HG03432 (cell line): ENCODE data around the gene RBPJ.
"Not testable (repeated sequence)": the region's sequence is repeated elsewhere in the genome, so short reads cannot be mapped to it uniquely, and the experiment has no call there.

ENCODE experiments used
- ATAC-seq: cut with Tn5 transposase; IDR thresholded peaks from one replicate; pipeline ENCODE4 v1.9.1; 2021; ENCODE audit warnings: mild to moderate bottlenecking, moderate library complexity; ENCODE audit not compliant: unreplicated experiment

The RBPJ gene

DNA sequence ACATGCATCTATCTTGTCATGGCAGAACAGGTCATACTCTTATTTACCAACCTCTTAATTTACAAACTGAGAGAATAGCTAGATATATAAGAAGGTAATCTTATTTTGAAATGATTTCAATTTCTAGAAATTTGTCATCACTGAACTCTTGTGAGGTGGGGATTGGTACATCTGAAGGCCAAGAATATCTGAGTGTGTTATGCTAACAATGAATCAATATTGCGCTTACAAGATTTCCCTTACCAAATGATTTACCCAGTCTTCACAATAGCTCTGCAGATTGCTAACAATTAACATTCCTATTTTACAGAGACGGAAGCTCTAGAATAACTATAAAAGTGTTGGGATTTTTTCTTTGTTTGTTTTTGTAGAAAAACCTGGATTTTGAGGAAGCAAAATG, 48.3 kb downstream of the RBPJ start:
- no peak for ATAC-seq

DNA sequence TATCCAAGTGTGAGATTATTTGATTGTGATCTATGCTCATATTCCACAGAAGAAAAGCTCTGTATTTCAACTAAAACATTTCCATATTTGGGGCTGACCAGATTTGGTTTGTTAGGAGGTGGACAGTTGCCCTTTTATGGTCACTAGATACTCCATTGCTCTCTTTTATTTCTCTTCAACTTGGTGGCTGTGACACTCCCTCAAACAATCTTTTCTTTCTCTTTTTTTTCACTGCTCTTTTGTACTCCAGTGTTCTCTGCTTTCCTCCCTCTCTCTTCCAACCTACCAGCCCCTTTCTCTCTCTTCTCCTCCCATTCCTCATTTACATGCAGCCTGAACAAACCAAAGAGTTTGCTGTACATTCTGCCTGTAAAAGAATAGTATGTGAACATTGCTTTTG, 48.8 kb downstream of the RBPJ start:
- no peak for ATAC-seq

DNA sequence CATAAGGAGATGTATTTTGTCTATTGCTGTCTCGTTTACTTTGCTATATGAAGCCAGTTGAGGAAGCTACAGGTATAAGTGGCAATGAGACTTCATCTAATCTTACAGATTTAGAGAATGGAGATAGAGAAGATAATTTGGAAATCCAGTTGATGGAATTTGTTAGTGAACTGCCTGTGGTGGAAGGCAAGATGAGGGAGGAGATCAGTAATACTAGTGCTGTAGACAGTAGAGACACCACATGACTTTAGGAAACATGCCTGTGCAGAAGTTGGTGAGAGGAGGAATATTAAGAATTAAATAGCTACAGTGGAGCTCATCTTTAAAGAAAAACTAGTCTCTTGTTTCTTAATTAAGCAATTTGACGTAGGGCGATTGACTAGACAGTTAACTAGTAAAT, 51.3 kb downstream of the RBPJ start:
- ATAC-seq: no peak

DNA sequence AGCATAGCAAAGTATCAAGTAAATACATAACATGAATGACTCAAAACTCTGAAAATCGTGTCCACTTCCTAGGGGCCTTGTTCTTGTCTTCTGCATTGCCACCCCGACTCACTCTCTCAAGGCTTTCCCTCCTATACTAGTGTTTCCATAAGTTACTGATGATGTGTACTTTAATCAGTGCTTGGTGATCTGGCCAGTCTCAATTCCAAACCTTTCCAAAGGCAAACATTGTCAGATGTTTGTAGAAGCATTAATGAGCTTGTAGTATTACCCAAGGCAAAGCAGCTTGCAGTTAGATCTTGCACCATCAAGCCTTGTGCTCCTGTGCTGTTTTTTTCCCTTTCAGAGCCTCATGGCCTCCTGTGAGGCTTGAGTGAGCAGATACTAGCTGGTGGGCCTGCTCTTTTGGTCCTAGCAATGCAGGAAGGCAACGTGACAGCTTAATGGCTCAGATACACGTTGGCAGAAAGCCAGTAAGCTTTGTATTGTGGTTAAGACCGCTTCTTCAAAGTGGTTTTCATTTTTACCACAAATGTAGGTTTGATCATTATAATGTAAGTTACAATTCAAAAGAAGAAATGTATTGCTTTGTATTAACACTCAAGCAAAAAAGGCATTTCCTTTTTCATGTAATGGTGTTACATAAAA, 51.8 kb downstream of the RBPJ start:
- ATAC-seq: peak; percentile 95

DNA sequence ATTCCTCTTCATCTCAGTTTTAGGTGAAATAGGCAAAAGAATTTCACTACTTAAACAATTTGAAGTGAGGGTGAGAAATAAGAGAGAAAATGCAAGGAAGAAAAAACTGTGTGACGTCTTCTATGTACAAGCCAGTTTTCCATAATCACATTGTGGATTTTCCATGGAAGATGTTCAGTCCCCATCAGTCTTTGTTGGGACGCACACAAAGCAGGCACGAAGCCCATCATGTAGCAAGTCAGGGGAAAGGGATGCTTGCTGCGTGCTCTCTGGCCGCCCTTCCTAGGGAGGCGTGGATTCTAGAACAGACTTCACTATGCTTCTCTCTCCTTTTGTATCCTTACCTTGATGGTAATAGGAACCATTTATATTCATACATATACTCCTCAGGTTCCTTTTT, 54.7 kb downstream of the RBPJ start:
- no peak for ATAC-seq

DNA sequence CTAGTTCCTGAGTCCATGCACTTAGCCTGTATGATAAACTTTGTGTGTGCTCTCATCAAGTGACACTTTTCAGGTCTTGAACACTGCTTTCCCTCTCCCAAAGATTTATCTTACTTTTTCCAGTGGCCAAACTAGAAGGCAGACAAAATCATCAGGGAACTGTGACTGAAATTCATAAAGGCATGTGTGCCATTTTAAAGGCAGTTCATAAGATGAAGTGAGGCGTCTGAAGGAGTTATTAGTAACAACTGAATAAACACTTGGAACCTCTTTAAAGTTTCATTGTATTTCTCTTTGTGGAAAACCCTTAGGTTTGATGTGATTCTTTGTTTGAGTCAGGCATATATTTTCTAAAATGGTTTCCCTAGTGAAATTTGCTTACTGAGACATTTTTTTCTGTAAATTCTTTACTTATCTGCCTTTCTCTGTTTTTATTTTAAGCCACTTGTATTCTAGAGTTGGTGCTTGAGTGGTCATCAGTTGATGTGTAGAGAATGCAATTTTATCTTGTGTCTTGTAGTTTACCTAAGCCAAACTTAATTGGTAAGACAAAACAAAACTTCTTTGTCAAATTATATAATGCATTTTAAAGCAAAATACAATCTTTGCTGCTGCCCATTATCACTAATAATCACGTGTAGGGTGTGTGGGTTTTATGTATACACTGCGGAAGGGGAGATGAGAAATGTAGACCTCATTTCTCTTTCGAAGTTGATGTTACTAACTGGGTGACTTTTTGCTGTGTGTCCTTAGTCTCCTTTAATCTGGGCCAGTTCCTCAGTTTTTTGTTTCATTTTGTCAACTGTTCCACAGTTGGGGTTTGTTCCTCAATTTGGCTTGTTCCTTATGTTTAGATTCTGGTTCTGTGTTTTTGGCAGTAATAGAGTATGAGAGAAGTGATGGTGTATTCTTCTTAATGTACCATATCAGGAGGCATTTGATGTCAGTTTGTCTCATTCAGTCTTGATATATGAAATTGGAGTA, 56.8 kb downstream of the RBPJ start:
- ATAC-seq: no peak

DNA sequence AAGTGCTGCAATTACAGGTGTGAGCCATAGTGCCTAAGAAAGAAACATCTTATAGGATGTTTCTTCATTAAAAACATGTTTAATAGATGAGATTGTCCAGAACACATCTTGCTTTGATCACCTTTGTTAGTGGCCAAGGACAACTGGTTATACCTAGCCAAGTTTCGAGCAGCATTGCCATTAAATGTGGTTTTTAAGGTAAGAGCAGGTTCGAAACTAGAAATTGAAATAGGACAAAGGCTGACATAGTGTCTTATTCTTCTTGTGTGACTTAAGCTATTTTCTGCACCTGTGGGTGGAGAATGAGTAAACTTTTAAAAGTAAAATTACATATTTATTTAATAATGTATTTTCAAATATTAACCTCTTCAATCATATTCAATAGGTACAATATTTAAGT, 59.0 kb downstream of the RBPJ start:
- ATAC-seq: no peak

DNA sequence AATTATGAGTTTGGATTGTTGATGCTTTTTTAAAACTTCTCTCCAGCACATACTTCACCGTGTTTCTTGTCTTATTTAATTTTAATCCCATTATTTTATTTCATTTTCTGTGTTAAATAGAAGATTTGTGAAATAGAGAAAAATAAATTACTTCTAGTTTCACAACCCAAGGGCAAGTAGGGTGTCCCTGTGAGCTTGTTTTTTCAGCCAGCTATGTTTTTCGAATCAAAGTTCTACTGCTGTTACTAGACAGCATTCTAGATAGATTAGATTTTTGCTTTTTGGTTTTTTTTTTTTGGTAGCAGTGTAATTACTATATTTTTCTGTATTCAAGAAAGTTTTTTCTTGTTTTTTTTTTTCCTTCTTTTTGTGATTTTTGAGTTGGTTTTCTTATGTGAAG, 59.9 kb downstream of the RBPJ start:
- ATAC-seq: no peak

DNA sequence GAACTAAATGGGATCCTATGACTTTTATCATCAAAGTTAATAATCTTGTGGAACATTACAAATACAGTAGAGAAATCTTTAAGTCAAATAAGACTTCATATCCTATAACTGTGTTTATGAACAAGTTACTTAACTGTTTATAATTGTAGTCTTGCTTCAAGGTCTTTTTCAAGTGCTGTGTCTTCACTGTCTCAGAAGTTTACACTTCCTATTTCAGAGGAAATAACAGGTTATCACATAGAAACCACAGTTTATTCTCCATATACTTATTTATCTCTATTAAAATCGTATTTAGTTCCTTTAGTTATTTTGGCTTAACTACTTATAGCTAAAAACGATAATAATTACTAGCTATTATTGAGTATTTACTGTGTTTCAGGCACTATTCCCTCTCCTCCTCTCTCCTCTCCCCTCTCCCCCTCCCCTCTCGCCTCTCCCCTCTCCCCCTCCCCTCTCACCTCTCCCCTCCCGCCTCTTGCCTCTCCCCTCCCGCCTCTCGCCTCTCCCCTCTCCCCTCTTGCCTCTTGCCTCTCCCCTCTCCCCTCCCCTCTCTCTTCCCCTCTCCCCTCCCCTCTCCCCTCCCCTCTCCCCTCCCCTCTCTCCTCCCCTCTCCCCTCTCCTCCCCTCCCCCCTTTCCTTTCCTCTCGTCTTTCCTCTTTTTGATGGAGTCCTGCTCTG, 63.7 kb downstream of the RBPJ start:
- no peak for ATAC-seq

DNA sequence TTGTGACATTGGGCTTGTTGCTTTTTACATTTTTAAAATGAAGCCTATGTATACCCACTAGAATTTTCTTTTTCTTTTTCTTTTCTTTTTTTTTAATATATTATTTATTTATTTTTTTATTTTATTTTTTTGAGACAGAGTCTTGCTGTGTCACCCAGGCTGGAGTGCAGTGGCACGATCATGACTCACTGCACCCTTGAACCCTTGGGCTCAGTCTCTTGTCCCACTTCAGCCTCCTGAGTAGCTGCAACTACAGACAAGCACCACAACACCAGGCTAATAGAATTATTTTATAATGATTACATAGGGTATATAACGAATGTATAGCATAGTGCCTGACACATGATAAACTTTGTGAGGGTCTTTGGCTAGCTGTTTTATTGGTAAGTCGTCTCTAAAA, 64.9 kb downstream of the RBPJ start:
- ATAC-seq: no peak

DNA sequence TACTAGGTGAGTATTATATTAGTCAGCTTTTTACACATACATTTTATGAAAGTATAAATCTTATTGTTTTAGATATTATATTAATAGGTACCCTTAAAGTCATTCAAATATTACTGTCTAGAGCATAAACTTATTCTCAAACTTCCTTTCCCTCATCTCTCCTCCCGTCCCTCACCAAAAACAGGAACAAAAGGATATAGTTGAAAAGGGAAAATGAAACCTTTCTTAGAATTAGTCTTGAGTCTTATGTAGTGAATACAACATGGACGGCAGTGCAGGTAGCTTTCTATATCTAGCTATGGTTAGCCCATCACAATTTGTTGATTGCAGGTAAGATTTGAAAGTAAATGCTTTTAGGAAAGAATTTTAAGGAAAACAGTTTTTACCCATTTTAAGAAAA, 65.6 kb downstream of the RBPJ start:
- no peak for ATAC-seq

DNA sequence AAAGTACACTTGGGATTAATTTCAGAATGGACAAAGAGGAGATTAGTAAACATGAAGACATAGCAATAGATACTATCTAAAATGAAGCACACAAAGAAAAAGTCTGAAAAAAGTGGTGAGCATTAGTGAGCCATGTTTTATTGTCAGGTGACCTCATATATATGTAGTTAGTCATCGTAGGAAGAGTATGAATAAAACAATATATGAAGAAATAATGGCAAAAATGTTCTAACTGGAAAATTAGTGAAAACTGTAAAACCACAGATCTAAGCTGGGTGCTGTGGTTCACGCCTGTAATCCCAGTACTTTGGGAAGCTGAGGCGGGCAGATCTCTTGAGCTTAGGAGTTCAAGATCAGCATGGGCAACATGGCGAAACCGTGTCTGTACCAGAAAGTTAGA, 67.9 kb downstream of the RBPJ start:
- ATAC-seq: no peak

DNA sequence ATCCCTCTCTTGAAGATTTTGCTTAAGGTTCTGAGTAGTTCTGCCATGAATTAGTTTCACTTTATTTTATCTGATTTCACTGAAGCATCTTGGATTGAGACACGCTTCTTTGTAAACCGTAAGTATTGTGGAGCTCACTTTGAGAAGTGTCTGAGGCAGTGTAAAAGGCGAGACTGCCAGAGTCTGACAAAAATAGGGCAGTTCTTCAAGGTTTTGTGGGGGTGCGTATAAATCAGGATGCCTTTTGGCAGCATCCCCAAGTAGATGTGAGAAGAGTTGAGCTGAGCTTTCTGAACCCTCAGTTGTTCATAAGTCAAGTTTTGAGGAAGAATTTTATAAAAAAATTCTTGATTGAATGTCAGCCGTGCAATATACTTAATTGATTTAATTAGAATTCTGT, 76.3 kb downstream of the RBPJ start:
- no peak for ATAC-seq

DNA sequence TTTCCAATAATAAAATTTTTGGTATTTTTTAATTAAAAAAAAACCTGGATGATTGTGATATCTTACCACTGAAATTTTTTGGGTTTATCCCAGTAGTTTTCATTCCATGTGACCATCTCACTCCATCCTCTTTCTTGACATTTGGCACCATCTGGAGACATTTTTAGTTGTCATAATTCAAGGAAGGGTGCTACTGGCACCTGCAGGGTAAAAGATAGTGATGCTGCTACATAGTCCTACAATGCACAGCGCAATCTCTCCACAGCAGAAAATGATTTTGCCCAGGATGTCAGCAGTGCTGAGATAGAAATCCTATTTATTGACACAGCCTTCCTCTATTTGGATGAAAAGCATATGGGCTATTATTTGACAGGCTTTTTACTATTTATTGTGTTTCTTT, 79.3 kb downstream of the RBPJ start:
- no peak for ATAC-seq

DNA sequence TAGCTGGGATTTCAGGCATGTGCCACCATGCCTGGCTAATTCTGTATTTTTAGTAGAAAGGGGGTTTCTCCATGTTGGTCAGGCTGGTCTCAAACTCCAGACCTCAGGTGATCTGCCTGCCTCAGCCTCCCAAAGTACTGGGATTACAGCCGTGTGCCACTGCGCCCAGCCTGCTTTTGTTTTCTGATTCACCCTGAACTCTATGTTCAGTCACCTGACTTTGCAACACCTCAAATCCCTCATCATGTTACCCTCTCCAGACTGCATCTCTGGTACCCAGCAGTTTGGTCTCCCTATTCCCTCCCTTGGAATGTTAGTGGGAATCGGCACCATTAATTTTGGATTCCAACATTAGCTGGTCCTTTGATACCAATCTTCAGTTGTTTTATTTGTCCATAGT, 81.2 kb downstream of the RBPJ start:
- ATAC-seq: not testable (repeated sequence)

DNA sequence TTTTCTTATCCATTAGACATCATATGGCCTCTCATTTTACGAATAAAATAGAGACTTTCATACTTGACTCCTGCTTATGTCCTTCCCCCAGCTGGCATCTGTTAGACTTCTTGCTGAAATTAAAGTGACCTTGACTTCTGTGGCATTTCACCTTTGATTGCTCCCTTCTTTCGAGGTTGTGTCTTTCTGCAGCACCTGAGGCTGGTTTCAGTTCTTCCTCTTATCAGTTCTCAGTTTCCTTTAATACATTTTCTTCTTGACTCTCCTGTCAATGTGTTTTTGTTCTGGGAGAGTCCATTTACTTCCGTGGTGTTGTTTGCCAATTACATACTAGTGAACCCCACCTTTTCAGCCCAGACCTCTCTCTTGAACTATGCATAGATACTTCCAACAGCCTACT, 81.6 kb downstream of the RBPJ start:
- ATAC-seq: peak; percentile 80

DNA sequence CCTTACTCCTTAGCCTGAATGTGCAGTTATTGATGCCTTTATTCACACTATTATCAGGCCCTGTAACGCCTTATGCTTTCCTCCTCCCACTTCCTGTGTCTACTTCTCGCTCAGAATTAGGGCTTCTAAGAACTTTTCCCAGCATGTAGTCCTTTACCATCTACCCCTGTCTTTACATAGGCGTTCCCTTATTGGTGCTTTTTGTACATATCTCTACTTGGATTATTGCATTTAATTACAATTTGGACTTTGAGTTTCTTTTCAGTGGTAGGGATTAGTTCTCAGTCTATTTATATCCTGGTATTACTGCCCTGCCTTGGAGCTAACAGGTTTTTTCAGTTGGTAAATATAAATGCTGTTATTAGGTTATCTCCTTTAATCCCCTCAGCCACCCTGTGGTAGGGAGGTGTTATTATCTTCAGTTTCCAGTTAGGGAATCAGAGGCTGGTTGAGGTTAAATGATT, 84.0 kb downstream of the RBPJ start:
- ATAC-seq: no peak

DNA sequence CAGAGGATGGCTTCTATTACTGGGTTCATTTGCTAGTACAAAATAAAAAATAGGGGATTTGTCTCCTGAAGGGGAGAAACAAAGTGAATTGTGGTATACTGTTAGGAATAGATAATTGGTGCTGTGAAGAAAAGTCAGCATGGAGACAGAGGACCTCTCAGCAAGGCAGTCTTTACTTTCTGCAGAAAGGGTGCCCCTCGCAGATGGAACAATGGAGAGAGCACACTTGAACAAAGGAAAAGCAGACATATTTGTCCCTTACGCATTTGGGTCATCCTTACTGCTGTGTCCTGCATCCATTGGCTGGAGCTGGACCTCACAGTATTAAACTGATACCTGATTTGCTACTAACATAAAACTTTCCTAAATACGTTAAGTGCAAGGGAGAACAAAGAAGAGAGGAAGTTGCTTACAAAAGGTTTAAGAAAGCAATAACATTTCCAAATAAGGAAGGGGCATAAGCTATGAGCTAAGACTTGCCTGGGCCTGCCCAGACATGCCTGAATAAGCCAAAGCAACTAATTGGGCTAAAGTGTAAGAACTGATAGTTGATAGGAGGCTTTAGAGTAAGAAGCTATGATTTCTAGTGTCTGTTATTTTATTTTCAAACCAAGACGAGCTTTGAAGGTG, 85.6 kb downstream of the RBPJ start:
- ATAC-seq: no peak

DNA sequence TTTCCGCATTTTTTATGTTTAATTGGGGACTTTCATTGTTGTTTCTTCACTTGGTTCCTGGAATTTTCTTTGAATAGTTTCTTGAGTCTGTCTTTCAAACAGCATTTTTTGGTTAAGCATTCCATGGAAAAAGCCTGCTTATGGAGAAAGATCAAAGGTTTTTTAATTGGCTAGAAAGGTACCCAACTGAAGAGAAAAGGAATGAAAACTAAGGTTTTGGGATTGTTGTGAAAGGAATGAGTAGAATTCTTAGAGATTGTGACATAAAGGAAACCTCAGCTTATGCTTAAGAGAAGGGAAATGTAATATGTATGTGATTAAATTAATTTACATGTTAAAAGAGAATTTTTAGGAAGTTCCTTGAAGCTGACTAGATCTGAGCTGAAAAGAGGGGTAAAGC, 86.7 kb downstream of the RBPJ start:
- ATAC-seq: no peak

DNA sequence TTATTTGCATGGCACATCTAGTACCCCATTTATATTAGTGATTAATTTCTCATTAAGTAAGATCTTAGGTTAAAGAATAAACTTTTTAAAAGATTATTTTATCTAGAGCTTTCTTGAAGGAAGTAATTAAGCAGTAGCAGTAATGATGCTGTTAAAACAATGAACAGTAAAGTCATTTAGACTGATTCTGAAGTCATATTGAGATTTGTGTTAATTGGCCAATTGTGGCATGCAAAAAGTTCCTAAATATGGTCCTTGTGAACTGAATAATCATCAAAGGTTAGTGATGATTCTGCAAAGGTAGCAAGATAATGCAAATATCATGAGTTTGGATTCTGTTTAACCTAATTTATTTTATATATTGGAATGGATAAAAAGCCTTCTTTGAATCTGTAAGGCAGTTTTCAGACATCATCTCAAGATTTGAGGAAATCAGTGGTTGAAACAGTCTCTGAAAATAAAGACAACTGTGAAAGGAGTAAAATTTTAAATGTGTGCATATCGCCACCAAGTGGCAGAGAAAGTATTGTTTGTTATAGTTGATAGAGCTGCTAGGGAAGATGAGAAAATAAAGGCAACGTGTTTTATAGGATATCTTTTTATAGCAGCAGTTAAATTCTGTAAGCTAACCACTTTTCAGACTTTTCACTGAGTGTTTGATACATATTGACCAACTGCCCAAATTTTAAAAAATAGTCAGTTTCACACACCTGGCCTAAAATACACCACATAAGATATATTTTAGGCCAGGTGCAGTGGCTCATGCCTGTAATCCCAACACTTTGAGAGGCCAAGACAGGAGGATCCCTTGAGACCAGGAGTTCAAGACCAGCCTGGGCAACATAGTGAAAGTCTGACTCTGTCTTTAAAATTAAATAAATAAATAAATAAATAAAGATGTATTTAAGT, 89.8 kb downstream of the RBPJ start:
- peak; percentile 74 for ATAC-seq
